Hematopoietic multipotent progenitor cell treated with erythropoietin and hydrocortisone succinate and interleukin-3 and kit ligand, for 17 days (in vitro differentiated cells): ENCODE data around the gene PRDM5.

Source experiments
- DNase-seq: peaks from one replicate; pipeline ENCODE4 v3.0.0-alpha.2; 2015; ENCODE audit warnings: low spot score

The PRDM5 gene

GRCh38 chr4:120903419-120903818 is 19.1 kb downstream of the PRDM5 start:
- DNase-seq: no peak

- DNase-seq: no peak
These were observed 19.6 kb downstream of the PRDM5 start for GRCh38 chr4:120902925-120903324.

GRCh38 chr4:120901731-120902130 is 20.8 kb downstream of the PRDM5 start:
- no peak for DNase-seq

GRCh38 chr4:120897981-120898719 is 24.4 kb downstream of the PRDM5 start:
- DNase-seq: no peak

GRCh38 chr4:120895554-120895953 is 27.0 kb downstream of the PRDM5 start:
- no peak for DNase-seq

- no peak for DNase-seq
These were observed 29.2 kb downstream of the PRDM5 start for GRCh38 chr4:120893314-120893713.

- no peak for DNase-seq
These were observed 36.3 kb downstream of the PRDM5 start for GRCh38 chr4:120886191-120886590.

- DNase-seq: no peak
These were observed 40.7 kb downstream of the PRDM5 start for GRCh38 chr4:120881846-120882245.

- no peak for DNase-seq
These were observed 41.2 kb downstream of the PRDM5 start for GRCh38 chr4:120881351-120881750.

- no peak for DNase-seq
These were observed 45.5 kb downstream of the PRDM5 start for GRCh38 chr4:120877021-120877420.

- no peak for DNase-seq
These were observed 47.4 kb downstream of the PRDM5 start for GRCh38 chr4:120874792-120875774.

- DNase-seq: no peak
These were observed 49.0 kb downstream of the PRDM5 start for GRCh38 chr4:120873554-120873953.

GRCh38 chr4:120871173-120871572 is 51.4 kb downstream of the PRDM5 start:
- DNase-seq: no peak

GRCh38 chr4:120870279-120870673 is 52.2 kb downstream of the PRDM5 start:
- no peak for DNase-seq

GRCh38 chr4:120869613-120870278 is 52.8 kb downstream of the PRDM5 start:
- DNase-seq: no peak

GRCh38 chr4:120867506-120867905 is 55.0 kb downstream of the PRDM5 start:
- no peak for DNase-seq

- no peak for DNase-seq
These were observed 56.5 kb downstream of the PRDM5 start for GRCh38 chr4:120865985-120866384.

GRCh38 chr4:120864969-120865368 is 57.6 kb downstream of the PRDM5 start:
- no peak for DNase-seq

- DNase-seq: no peak
These were observed 60.1 kb downstream of the PRDM5 start for GRCh38 chr4:120862432-120862831.

- DNase-seq: no peak
These were observed 60.7 kb downstream of the PRDM5 start for GRCh38 chr4:120861852-120862251.

- DNase-seq: no peak
These were observed 63.8 kb downstream of the PRDM5 start for GRCh38 chr4:120858776-120859175.

- no peak for DNase-seq
These were observed 65.2 kb downstream of the PRDM5 start for GRCh38 chr4:120857312-120857711.

- no peak for DNase-seq
These were observed 66.2 kb downstream of the PRDM5 start for GRCh38 chr4:120856294-120856693.
